Central memory CD8-positive, alpha-beta T cell (primary cell): Measurements from ENCODE around the gene AFF4.

Experiments used
- ATAC-seq: fragments of 150-1000 bp; cut with Tn5 transposase; replicated peaks from 2 replicates; pipeline ENCODE4 v1.10.0; 2022; ENCODE audit warnings: mild to moderate bottlenecking, moderate FRiP score, moderate number of reproducible peaks; ENCODE audit not compliant: poor library complexity, severe bottlenecking; ENCODE audit errors: extremely low read depth
- DNase-seq, 2 donors: peaks; one replicate each; pipeline ENCODE4 v3.0.0; 2021; ENCODE audit warnings: low spot score in 2 of 2
- H3K27ac Mint-ChIP-seq: one replicate; pipeline ENCODE4 v1.8.0; 2022; ENCODE audit warnings: low read depth, mild to moderate bottlenecking, moderate library complexity, mixed read lengths
- H3K27me3 Mint-ChIP-seq: one replicate; pipeline ENCODE4 v1.8.0; 2022; ENCODE audit warnings: mixed read lengths
- H3K36me3 Mint-ChIP-seq: one replicate; pipeline ENCODE4 v1.8.0; 2022; ENCODE audit warnings: mild to moderate bottlenecking, moderate library complexity, mixed read lengths; ENCODE audit not compliant: insufficient read depth
- H3K4me1 Mint-ChIP-seq: one replicate; pipeline ENCODE4 v1.8.0; 2022; ENCODE audit warnings: mixed read lengths
- H3K4me3 Mint-ChIP-seq: one replicate; pipeline ENCODE4 v1.8.0; 2022; ENCODE audit warnings: mild to moderate bottlenecking, moderate library complexity, mixed read lengths
- H3K9me3 Mint-ChIP-seq: one replicate; pipeline ENCODE4 v1.8.0; 2022; ENCODE audit warnings: mixed read lengths

The AFF4 gene

DNA sequence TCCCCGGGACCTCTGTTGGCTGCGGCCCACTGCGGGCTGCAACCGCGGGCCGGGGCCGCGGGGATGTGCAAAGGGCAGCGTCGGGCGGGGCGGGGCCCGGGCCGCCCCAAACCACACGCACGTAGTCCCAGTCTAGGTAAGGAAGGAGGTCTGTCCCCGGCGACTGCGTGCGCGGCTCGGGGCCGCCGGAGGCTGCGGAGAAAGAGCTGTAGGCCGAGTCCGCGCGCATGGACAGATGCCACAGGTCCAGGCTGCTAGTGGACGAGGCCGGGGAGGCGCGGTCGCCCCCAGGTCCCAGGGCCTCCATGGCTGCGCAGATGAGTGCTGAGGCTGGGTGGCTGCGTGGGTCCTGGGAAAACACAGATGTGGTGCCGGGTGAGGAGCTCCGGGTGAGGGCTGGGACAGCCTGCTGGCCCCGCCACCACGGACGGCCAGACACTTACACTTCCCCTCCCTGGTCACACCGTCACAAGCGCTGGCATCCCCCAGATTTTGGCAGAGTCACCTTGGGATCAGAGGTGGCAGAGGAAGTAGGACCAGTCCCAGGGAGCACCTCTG lies 137.5 kb downstream of the AFF4 start:
- H3K9me3 Mint-ChIP-seq = no peaks in the 10 kb centered on the region
- H3K4me3 Mint-ChIP-seq = no peak overlapping the region
- peaks cover 11% of the 10 kb centered on the region for H3K4me1 Mint-ChIP-seq
- DNase-seq (no peak), ATAC-seq (no peak)
- H3K27me3 Mint-ChIP-seq = peaks cover 44% of the 10 kb centered on the region
- H3K27ac Mint-ChIP-seq = no peak overlapping the region
- peaks cover 3% of the 10 kb centered on the region for H3K36me3 Mint-ChIP-seq
